Measurements from ENCODE around the gene C1QTNF6.

DNA sequence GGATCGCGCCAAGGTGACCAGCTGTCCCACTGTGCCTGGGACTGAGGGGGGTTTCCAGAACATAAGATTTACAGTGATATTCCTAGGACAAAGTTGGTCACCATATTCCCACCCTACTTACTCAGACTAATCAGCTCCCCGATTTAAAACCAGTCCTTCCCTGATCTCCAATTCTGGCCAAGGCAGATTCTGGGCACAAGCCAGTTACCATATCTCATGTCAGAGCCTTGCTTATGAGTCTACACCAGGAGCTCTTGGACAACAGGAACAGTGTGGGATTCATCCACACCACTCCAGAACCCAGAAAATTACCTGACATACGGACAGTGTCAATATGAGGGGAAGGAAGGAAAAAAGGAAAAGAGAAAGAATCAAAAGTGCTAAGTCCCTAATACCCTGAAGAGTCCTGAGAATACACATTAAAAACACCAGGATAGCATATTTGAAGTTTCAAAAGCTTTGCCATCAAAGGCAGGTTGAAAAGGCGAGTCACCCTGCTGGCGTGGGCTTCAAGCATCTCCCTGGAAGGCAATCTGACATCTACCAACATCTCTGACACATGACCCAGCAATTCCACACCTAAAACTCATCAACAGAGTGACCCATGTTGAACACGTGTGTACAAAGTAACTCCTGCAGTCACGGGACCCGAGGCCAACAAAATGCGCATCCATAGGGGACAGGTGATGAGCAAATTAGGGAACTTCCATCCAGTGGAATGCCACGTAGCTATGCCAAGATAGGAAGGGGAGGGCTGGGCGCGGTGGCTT, 30.3 kb downstream of the C1QTNF6 start:
- TF ChIP-seq, protein P1, sequence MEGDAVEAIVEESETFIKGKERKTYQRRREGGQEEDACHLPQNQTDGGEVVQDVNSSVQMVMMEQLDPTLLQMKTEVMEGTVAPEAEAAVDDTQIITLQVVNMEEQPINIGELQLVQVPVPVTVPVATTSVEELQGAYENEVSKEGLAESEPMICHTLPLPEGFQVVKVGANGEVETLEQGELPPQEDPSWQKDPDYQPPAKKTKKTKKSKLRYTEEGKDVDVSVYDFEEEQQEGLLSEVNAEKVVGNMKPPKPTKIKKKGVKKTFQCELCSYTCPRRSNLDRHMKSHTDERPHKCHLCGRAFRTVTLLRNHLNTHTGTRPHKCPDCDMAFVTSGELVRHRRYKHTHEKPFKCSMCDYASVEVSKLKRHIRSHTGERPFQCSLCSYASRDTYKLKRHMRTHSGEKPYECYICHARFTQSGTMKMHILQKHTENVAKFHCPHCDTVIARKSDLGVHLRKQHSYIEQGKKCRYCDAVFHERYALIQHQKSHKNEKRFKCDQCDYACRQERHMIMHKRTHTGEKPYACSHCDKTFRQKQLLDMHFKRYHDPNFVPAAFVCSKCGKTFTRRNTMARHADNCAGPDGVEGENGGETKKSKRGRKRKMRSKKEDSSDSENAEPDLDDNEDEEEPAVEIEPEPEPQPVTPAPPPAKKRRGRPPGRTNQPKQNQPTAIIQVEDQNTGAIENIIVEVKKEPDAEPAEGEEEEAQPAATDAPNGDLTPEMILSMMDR (IDR thresholded peaks at IDR 0.05), result no peak
- TF ChIP-seq POLR2A (IDR thresholded peaks at IDR 0.05), result no peak

All from adrenal gland (tissue), 5 donors.